SU-DHL-6 (cell line): ENCODE data around the gene CEP44.

Source experiments
- H2AFZ ChIP-seq: fragments of 200-600 bp; sonication (generic); 2 replicates; pipeline ENCODE4 v1.6.1; 2014; ENCODE audit warnings: low read depth, mild to moderate bottlenecking, moderate library complexity, mixed read lengths, antibody characterized with exemption, low read length; ENCODE audit not compliant: severe bottlenecking
- H3F3A ChIP-seq: fragments of 200-600 bp; shearing (Covaris generic); 2 replicates; pipeline ENCODE4 v1.6.0; 2016; ENCODE audit warnings: antibody characterized with exemption, mild to moderate bottlenecking; ENCODE audit not compliant: insufficient read depth
- H3K27ac ChIP-seq: fragments of 200-600 bp; sonication (generic); 2 replicates; pipeline ENCODE4 v1.5.1; 2016; ENCODE audit warnings: low read depth, mild to moderate bottlenecking, low read length, moderate library complexity, mixed read lengths
- H3K27me3 ChIP-seq: fragments of 200-600 bp; sonication (generic), shearing (Covaris generic); 2 replicates; pipeline ENCODE4 v1.6.0; 2014; ENCODE audit warnings: mild to moderate bottlenecking, low read length
- H3K36me3 ChIP-seq: fragments of 200-600 bp; sonication (generic); 2 replicates; pipeline ENCODE4 v1.6.1; 2014; ENCODE audit warnings: mild to moderate bottlenecking, low read length, mixed read lengths
- H3K4me2 ChIP-seq: fragments of 300-600, 200-600 bp; shearing (Covaris generic), sonication (generic); 2 replicates; pipeline ENCODE4 v1.6.0; 2014; ENCODE audit warnings: low read length, low read depth, mild to moderate bottlenecking; ENCODE audit not compliant: poor library complexity, severe bottlenecking
- H3K4me3 ChIP-seq: fragments of 200-600 bp; sonication (generic); 2 replicates; pipeline ENCODE4 v1.5.1; 2014; ENCODE audit warnings: antibody characterized with exemption, low read length, mild to moderate bottlenecking, mixed read lengths; ENCODE audit not compliant: insufficient read depth, poor library complexity, severe bottlenecking
- H3K79me2 ChIP-seq: fragments of 200-600 bp; sonication (generic); 2 replicates; pipeline ENCODE4 v1.6.1; 2014; ENCODE audit warnings: mild to moderate bottlenecking, low read length, moderate library complexity; ENCODE audit not compliant: insufficient read depth
- H3K9ac ChIP-seq: fragments of 200-600 bp; sonication (generic); 2 replicates; pipeline ENCODE4 v1.7.0; 2014; ENCODE audit warnings: mild to moderate bottlenecking, low read length
- H3K9me2 ChIP-seq: fragments of 200-600 bp; sonication (generic); replicated peaks from 2 replicates; pipeline ENCODE4 v1.6.1; 2014; ENCODE audit warnings: low read length; ENCODE audit not compliant: insufficient read depth
- H3K9me3 ChIP-seq: fragments of 200-600 bp; sonication (generic); 2 replicates; pipeline ENCODE4 v1.6.1; 2014; ENCODE audit warnings: low read length, mixed read lengths; ENCODE audit not compliant: insufficient read depth
- H4K20me1 ChIP-seq: fragments of 200-600 bp; sonication (generic); 2 replicates; pipeline ENCODE4 v1.6.1; 2014; ENCODE audit warnings: low read depth, mild to moderate bottlenecking, antibody characterized with exemption, low read length, moderate library complexity, mixed read lengths
- EZH2phosphoT487 ChIP-seq: fragments of 200-600 bp; sonication (generic), shearing (Covaris generic); conservative IDR thresholded peaks from 2 replicates; pipeline ENCODE4 v1.6.1; 2018; ENCODE audit warnings: mild to moderate bottlenecking, antibody characterized with exemption, low read length, moderate library complexity, mixed read lengths
- TF ChIP-seq, protein P1 (sequence below): fragments of 200-600 bp; sonication (generic); IDR thresholded peaks from one replicate; pipeline ENCODE4 v1.5.1; 2017; ENCODE audit warnings: antibody characterized with exemption, mild to moderate bottlenecking, low read length, moderate library complexity; ENCODE audit not compliant: insufficient read depth, poor library complexity, severe bottlenecking

The CEP44 gene

DNA sequence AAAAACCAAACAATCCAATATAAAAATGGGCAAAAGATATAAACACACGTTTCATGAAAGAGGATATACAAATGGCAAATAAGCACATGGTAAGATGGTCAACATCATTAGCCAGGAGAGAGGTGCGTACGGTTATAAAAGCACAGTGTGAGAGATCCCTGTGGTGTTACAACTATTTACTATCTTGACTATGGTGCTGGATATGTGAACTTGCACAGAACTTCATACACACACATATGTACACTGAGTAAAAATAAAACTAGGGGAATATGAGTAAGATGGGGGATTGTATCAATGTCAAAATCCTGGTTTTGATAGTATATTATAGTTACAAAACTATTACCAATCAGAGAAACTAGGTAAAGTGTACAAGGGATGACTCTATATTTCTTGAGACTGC lies 8.6 kb upstream of the CEP44 start:
- H2AFZ ChIP-seq = no peak overlapping the region
- no peaks in the 10 kb centered on the region for H4K20me1 ChIP-seq
- no peak overlapping the region for H3K4me2 ChIP-seq

DNA sequence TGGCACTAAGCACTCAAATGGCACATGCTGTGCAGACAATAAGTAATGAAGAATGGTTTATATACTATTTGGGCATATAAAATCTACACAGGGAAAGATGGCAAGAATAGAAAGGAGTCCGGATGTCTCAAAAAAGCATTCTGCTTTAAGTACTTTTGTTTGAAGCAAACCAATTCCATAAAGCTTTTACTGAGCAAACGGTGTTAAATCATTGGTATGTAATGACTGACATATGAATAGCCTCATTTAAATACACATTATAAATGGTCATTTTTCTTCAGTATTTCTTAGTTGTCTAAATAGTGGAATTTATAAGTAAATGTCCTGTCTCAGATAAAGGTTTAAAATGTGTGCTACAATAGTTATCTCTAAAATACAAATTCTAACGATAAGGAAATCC lies 6.3 kb upstream of the CEP44 start:
- Histone ChIP-seq H3K4me2 (no peak overlapping the region), H3K36me3 (no peaks in the 10 kb centered on the region), H3K4me3 (no peak overlapping the region), H2AFZ (no peak overlapping the region), H3K27ac (no peak overlapping the region), H3K9me3 (no peaks in the 10 kb centered on the region), H3F3A (no peaks in the 10 kb centered on the region), H3K9me2 (no peaks in the 10 kb centered on the region), H3K79me2 (peaks cover 45% of the 10 kb centered on the region), H3K27me3 (no peaks in the 10 kb centered on the region), H3K9ac (no peak overlapping the region), H4K20me1 (no peaks in the 10 kb centered on the region)
- TF ChIP-seq EZH2phosphoT487 = no peak
- TF ChIP-seq, protein P1, sequence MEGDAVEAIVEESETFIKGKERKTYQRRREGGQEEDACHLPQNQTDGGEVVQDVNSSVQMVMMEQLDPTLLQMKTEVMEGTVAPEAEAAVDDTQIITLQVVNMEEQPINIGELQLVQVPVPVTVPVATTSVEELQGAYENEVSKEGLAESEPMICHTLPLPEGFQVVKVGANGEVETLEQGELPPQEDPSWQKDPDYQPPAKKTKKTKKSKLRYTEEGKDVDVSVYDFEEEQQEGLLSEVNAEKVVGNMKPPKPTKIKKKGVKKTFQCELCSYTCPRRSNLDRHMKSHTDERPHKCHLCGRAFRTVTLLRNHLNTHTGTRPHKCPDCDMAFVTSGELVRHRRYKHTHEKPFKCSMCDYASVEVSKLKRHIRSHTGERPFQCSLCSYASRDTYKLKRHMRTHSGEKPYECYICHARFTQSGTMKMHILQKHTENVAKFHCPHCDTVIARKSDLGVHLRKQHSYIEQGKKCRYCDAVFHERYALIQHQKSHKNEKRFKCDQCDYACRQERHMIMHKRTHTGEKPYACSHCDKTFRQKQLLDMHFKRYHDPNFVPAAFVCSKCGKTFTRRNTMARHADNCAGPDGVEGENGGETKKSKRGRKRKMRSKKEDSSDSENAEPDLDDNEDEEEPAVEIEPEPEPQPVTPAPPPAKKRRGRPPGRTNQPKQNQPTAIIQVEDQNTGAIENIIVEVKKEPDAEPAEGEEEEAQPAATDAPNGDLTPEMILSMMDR = no peak

More for the DNA sequence above, 8.6 kb upstream of the CEP44 start:
- H3K9ac ChIP-seq = no peak overlapping the region
- no peak overlapping the region for H3K4me3 ChIP-seq
- H3K27me3 ChIP-seq = no peaks in the 10 kb centered on the region
- H3K36me3 ChIP-seq = no peaks in the 10 kb centered on the region
- H3K9me2 ChIP-seq = no peaks in the 10 kb centered on the region
- H3F3A ChIP-seq = no peaks in the 10 kb centered on the region
- no peak for TF ChIP-seq EZH2phosphoT487
- TF ChIP-seq, protein P1 = no peak
- no peak overlapping the region for H3K27ac ChIP-seq
- no peaks in the 10 kb centered on the region for H3K9me3 ChIP-seq
- H3K79me2 ChIP-seq = peaks cover 38% of the 10 kb centered on the region; the same call in 1 of the 2 replicates

GRCh38 chr4:174278467-174278866 lies 5.2 kb upstream of the CEP44 start:
- no peak overlapping the region for H3K4me3 ChIP-seq
- peaks cover 50% of the 10 kb centered on the region for H3K79me2 ChIP-seq
- no peaks in the 10 kb centered on the region for H3K9me3 ChIP-seq
- peaks cover 4% of the 10 kb centered on the region for H3F3A ChIP-seq
- H3K9ac ChIP-seq = no peak overlapping the region
- H2AFZ ChIP-seq = no peak overlapping the region
- no peak overlapping the region for H3K4me2 ChIP-seq
- no peaks in the 10 kb centered on the region for H3K9me2 ChIP-seq
- no peaks in the 10 kb centered on the region for H4K20me1 ChIP-seq
- H3K36me3 ChIP-seq = no peaks in the 10 kb centered on the region
- H3K27ac ChIP-seq = no peak overlapping the region
- no peaks in the 10 kb centered on the region for H3K27me3 ChIP-seq
- TF ChIP-seq, protein P1 = no peak
- TF ChIP-seq EZH2phosphoT487 = no peak
